Muscle of leg (tissue), 11 donors: ENCODE results near the gene MAGI1. TPM values are rescaled to one million over a fixed set of nuclear protein-coding genes. Genes with fewer than 3 reads are reported as not detected.
"Not testable (repeated sequence)": the region's sequence is repeated elsewhere in the genome, so short reads cannot be mapped to it uniquely, and the experiment has no call there.

ENCODE experiments used
- DNase-seq: peaks from one replicate; pipeline ENCODE4 v3.0.0; 2013
- H3K27ac ChIP-seq: one replicate; pipeline ENCODE4 v1.5.1; 2013; ENCODE audit warnings: mild to moderate bottlenecking, low read length, control low read depth
- H3K27me3 ChIP-seq: one replicate; pipeline ENCODE4 v1.6.1; 2013; ENCODE audit warnings: low read length; ENCODE audit not compliant: control insufficient read depth, insufficient read depth
- H3K36me3 ChIP-seq: one replicate; pipeline ENCODE4 v1.6.1; 2013; ENCODE audit warnings: low read length; ENCODE audit not compliant: control insufficient read depth, insufficient read depth
- H3K4me1 ChIP-seq: one replicate; pipeline ENCODE4 v1.6.1; 2013; ENCODE audit warnings: low read length; ENCODE audit not compliant: control insufficient read depth, insufficient read depth
- H3K4me3 ChIP-seq: one replicate; pipeline ENCODE4 v1.5.1; 2013; ENCODE audit warnings: low read length, control low read depth
- H3K9me3 ChIP-seq: replicated peaks from 2 replicates; pipeline ENCODE4 v1.6.1; 2013; ENCODE audit warnings: low read depth, low read length; ENCODE audit not compliant: control insufficient read depth
- WGBS: methylation state at CpG from one replicate; pipeline ENCODE4 v1.1.5; 2013; ENCODE audit warnings: missing lambda C conversion rate; ENCODE audit not compliant: insufficient coverage; 5-methylcytosine and 5-hydroxymethylcytosine counted together
- polyA plus RNA-seq, 8 donors: library from polyadenylated mRNA; unstranded; fragments of 120-200 nt; gene quantifications; one replicate each; pipeline versions ENCODE4 v1.2.1 to v1.2.3, GENCODE V29; 2013; ENCODE audit warnings: inconsistent platforms in 1 of 8, low replicate concordance in 1 of 8; ENCODE audit not compliant: insufficient read length in 8 of 8, insufficient read depth in 1 of 8
- total RNA-seq: library from RNA; stranded (reverse); fragments of 120-200 nt; gene quantifications from one replicate; pipeline ENCODE4 v1.2.4, GENCODE V29; 2013

MAGI1 gene
- total and polyA plus RNA-seq, 9 donors, result 10.0 to 16.8 (median 12.0) TPM

DNA sequence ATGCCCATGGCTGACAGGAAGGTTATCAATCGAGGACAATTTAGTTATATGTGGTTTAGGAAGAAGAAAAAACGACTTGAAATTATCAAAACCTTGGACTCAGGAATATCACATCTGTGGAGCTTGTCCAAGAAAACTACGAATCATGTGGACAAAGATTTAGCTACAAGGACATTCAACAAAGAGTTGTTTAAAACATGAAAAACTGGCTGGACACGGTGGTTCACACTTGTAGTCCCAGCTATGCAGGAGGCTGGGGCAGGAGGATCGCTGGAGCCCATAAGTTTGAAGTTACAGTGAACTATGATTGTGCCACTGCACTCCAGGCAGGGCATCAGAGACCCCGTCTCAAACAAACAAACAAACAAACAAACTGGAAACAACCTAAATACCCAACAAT is 142.4 kb downstream of the MAGI1 start:
- no peaks in the 10 kb centered on the region for H3K4me1 ChIP-seq
- no peaks in the 10 kb centered on the region for H3K36me3 ChIP-seq
- no peaks in the 10 kb centered on the region for H3K9me3 ChIP-seq
- 74% methylated on average over 2 of the region's 6 CpGs for WGBS
- H3K27ac ChIP-seq, result no peak overlapping the region
- H3K4me3 ChIP-seq, result no peak overlapping the region
- DNase-seq, result no peak
- H3K27me3 ChIP-seq, result no peaks in the 10 kb centered on the region

DNA sequence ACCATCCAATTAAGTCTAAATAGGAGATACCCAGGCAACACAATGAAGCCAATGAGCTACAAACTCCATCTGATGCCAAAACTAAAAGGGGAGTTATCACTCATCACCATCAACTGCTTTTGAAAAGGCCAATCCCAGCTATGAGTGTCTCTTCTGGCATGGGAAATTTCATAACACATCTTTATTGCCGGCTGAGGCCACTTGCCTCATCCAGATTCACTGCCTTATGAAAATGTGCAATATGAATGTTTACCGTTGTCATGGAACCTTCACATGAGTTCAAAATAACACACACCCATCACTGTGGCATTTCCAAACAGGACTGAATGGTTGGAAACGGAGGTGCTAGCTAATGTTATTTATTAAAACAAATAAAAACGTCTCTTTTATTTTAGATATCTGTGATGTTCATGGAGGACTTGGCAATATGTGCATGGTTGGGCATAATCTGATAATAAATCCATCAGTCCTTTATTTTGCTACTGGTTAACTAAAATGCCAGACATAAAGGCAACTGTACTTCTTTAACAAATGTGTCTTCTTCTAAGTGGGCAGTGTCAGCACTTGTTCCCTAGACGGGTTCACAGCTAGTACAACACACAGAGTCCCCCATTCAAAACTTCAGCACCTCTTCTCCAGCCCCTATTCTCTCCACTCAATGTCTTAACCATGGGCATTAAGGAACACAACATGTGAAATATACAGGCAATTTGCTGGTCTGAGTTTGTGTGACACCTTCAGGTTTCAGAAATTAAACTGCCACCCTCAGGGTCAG is 143.9 kb downstream of the MAGI1 start:
- WGBS, result no CpG with 5 or more reads among the region's 5 CpGs
- peak; percentile 41 for DNase-seq
- Histone ChIP-seq H3K4me1 (no peaks in the 10 kb centered on the region), H3K27me3 (no peaks in the 10 kb centered on the region), H3K9me3 (no peaks in the 10 kb centered on the region), H3K27ac (no peak overlapping the region), H3K4me3 (no peak overlapping the region), H3K36me3 (no peaks in the 10 kb centered on the region)

DNA sequence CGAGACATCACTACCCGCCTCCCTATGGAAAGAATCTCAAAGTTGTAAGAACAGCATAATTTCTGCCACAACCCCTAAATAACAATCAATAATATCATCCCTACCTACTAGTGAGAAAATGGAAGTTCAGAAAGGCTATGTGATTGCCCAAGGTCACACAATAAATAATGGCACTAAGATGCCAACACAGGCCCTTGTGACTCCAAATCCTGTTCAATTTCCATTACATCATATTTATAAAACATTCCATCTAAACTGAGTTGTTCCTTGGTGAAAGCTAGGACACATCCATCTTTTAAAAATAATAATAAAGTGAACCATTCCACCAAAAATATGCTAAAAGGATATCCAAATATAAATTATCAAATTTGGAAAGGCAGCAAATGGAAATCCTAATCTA is 144.6 kb downstream of the MAGI1 start:
- Histone ChIP-seq H3K4me3 (no peak overlapping the region), H3K27ac (no peak overlapping the region), H3K36me3 (no peaks in the 10 kb centered on the region), H3K4me1 (no peaks in the 10 kb centered on the region), H3K9me3 (no peaks in the 10 kb centered on the region), H3K27me3 (no peaks in the 10 kb centered on the region)
- WGBS, result no CpG with 5 or more reads among the region's 2 CpGs
- DNase-seq, result no peak

DNA sequence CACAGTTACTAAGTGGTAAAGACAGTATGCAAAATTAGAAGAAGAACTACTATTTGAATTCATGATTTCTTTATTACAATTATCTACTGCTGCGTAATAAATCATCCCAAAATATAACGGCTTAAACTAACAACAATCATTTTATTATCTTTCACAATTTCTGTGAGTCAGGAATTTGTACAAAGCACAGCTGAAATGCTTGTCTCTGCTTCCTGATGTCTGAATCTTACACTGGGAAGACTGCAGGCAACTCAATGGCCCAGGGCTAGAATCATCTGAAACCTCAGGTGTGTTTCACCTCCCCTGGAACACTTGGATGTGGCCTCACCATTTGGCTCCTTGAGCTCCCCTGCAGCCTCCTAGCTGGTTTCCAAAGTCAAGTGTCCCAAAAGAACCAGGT is 145.1 kb downstream of the MAGI1 start:
- Histone ChIP-seq H3K27me3 (no peaks in the 10 kb centered on the region), H3K27ac (no peak overlapping the region), H3K36me3 (no peaks in the 10 kb centered on the region), H3K4me1 (no peaks in the 10 kb centered on the region), H3K4me3 (no peak overlapping the region), H3K9me3 (no peaks in the 10 kb centered on the region)
- WGBS, result no CpG with 5 or more reads among the region's 2 CpGs
- DNase-seq, result no peak

DNA sequence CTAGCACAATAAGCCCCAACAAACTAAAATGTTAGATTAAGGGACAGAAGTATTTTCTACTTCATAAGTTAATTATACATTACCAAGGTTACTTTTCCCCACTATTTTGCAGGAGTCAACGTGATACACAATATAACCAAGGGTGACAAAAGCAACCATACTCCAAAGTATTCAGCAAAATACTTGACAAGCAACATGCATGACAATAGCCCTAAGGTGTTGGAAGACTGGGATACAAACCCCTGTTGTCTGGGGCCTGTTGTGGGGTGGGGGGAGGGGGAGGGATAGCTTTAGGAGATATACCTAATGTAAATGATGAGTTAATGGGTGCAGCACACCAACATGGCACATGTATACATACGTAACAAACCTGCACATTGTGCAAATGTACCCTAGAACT is 147.2 kb downstream of the MAGI1 start:
- not testable (repeated sequence) for H3K4me3 ChIP-seq, H3K4me1 ChIP-seq, DNase-seq, H3K9me3 ChIP-seq, H3K27ac ChIP-seq, H3K27me3 ChIP-seq, H3K36me3 ChIP-seq
- no CpG with 5 or more reads among the region's 2 CpGs for WGBS

DNA sequence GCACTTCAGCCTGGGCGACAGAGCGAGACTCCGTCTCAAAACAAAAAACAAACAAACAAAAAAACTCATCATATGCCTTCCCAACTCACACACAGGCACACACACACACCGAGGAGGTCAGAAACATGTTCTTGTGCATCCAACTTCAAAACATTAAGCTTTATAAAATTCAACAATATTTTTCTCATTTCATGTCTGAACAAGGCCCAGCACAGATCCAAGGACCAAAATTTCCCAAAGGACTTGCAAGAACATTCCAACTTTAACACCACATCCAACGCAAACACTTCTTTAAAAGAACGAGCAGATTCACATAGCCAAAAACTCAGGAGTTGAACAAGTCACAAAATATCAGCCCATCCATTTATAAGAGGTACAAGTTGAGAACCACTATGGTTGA is 148.4 kb downstream of the MAGI1 start:
- 90% methylated on average over 4 of the region's 6 CpGs for WGBS
- no peaks in the 10 kb centered on the region for H3K4me1 ChIP-seq
- no peak overlapping the region for H3K27ac ChIP-seq
- no peaks in the 10 kb centered on the region for H3K9me3 ChIP-seq
- H3K4me3 ChIP-seq, result no peak overlapping the region
- no peaks in the 10 kb centered on the region for H3K36me3 ChIP-seq
- DNase-seq, result peak; percentile 32
- H3K27me3 ChIP-seq, result no peaks in the 10 kb centered on the region

DNA sequence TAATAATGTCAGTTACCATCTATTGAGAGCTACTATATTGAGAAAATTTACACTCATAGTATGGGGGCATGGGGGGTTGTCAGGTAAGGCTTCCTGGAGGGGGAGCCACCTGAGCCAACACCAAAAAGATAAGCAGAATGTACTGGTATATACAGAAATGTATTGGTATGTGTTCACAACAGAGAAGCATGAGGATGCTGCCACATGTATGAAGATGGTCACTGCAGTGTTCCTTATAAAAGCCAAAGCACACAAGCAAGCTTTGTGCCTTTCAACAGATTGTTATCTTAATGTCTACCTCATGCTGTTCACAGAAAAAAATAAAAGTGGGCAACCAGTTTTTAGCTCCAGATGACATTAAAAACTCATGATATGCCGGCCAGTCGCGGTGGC is 149.0 kb downstream of the MAGI1 start:
- H3K27ac ChIP-seq, result no peak overlapping the region
- no peaks in the 10 kb centered on the region for H3K4me1 ChIP-seq

DNA sequence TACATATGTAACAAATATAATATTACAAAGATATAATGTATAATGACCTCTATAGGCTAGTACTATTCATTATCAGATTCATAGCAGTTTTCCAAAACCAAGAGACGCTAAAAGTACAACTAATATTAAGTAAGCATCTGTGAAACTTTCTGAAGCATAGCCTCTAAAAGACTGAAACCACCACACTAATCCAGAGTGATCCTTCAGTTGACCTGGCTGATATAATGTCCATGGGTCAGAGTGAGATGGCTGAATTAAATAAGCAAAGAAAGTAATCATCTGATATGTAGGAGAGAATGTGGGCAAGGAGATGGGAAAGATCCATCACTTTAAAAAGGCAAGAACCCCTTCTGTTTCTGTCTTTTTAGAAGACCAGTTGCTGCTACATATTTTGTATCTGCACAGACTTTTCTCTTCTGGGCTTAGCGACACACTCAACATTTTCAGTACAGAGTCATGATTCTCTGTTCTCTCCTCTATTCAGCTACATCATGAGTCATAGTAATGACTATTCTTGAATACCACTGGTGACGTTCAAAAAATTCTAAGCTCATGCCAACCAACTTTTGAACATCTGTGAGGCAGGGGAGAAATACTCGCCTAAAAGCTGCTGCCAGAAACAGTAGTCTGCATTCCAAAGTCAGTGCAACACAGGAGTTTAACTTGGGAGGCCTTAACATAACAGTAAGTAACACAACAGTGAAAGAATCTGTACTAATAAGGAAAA is 149.6 kb downstream of the MAGI1 start:
- DNase-seq, result peak; percentile 59
- Histone ChIP-seq H3K4me3 (no peak overlapping the region), H3K36me3 (no peaks in the 10 kb centered on the region), H3K9me3 (no peaks in the 10 kb centered on the region), H3K27ac (no peak overlapping the region), H3K27me3 (no peaks in the 10 kb centered on the region), H3K4me1 (no peaks in the 10 kb centered on the region)
- 33% methylated on average over 1 of the region's 4 CpGs for WGBS

More for the DNA sequence above, 149.0 kb downstream of the MAGI1 start:
- no peak for DNase-seq
- H3K4me3 ChIP-seq, result no peak overlapping the region
- no CpG with 5 or more reads among the region's 3 CpGs for WGBS
- no peaks in the 10 kb centered on the region for H3K27me3 ChIP-seq
- no peaks in the 10 kb centered on the region for H3K9me3 ChIP-seq
- H3K36me3 ChIP-seq, result no peaks in the 10 kb centered on the region

DNA sequence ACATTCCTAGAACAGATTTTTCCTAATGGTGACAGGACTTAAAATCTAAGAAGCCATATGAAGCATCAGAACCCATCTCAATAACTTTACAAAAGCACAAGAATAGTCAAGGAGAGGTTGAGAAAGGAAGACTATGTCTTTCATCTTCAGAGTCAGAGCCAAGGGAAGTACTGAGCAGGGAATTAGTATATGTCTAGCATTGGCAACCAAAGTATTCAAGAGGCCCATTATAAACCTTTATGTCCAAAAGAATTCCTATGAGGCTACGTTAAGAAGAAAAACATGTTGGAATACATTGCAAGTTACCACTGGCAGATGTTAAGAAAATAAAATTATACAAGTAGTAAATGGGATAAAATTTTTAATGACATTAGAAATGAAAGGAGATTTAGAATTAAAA is 150.5 kb downstream of the MAGI1 start:
- WGBS, result no CpG with 5 or more reads among the region's 1 CpG
- H3K9me3 ChIP-seq, result no peaks in the 10 kb centered on the region
- no peaks in the 10 kb centered on the region for H3K4me1 ChIP-seq
- H3K27me3 ChIP-seq, result no peaks in the 10 kb centered on the region
- DNase-seq, result peak; percentile 62
- no peak overlapping the region for H3K4me3 ChIP-seq
- no peaks in the 10 kb centered on the region for H3K36me3 ChIP-seq
- no peak overlapping the region for H3K27ac ChIP-seq

DNA sequence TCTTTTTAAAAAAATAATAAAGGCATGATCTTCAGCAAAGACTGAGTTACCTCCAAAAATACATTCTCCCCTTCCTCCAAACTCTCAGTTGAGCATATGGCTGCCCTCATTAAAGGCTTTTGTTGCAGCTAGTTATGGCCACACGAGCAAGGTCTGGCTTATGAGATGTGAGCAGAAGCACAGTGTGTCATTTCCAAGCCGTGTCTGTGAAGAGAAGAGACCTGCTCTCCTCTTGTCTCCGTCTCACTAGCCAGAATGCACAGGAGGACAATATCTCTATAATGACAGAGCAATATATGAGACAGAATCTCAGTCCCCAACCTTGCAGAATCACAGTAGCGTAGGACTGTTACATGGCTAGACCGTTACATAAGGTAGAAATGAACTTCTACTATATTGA is 152.3 kb downstream of the MAGI1 start:
- no peaks in the 10 kb centered on the region for H3K4me1 ChIP-seq
- no peak overlapping the region for H3K4me3 ChIP-seq
- H3K36me3 ChIP-seq, result no peaks in the 10 kb centered on the region
- H3K9me3 ChIP-seq, result no peaks in the 10 kb centered on the region
- WGBS, result 70% methylated on average over 2 of the region's 5 CpGs
- no peak for DNase-seq
- no peaks in the 10 kb centered on the region for H3K27me3 ChIP-seq
- no peak overlapping the region for H3K27ac ChIP-seq
